Dendritic cell treated with granulocyte-macrophage colony-stimulating factor and Interleukin-4, amounts not matched to agents 40 ng/mL and 50 ng/mL, for 4 days (primary cell): Measurements from ENCODE around the gene RBM14.
A peak's percentile ranks its signal among the peaks of the same experiment; 100 is the strongest.

ENCODE experiments used
- H3K27ac Mint-ChIP-seq: one replicate; pipeline ENCODE4 v1.8.0; 2022; ENCODE audit warnings: mild to moderate bottlenecking, mixed read lengths
- H3K27me3 Mint-ChIP-seq: one replicate; pipeline ENCODE4 v1.8.0; 2022; ENCODE audit warnings: mild to moderate bottlenecking, mixed read lengths
- H3K36me3 Mint-ChIP-seq: one replicate; pipeline ENCODE4 v1.8.0; 2022; ENCODE audit warnings: low read depth, mixed read lengths
- H3K4me1 Mint-ChIP-seq: one replicate; pipeline ENCODE4 v1.8.0; 2022; ENCODE audit warnings: low read depth, mixed read lengths
- H3K4me3 Mint-ChIP-seq: one replicate; pipeline ENCODE4 v1.8.0; 2022; ENCODE audit warnings: mild to moderate bottlenecking, moderate library complexity, mixed read lengths
- H3K9me3 Mint-ChIP-seq: one replicate; pipeline ENCODE4 v1.8.0; 2022; ENCODE audit warnings: mixed read lengths
- intact Hi-C: fragments of 100-400 bp; cut with micrococcal nuclease; formaldehyde crosslinking; loops from one replicate; pipeline ENCODE4 v1.15.0; 2022

The RBM14 gene

GRCh38 chr11:66607126-66607834, 9.2 kb upstream of the RBM14 start:
- intact Hi-C loops: no loop called here
- no peaks in the 10 kb centered on the region for H3K27me3 Mint-ChIP-seq
- H3K27ac Mint-ChIP-seq: peak overlapping the region; percentile 79

GRCh38 chr11:66609721-66610617, 6.5 kb upstream of the RBM14 start:
- Mint-ChIP-seq H3K4me1 (peaks cover 23% of the 10 kb centered on the region), H3K9me3 (no peaks in the 10 kb centered on the region), H3K36me3 (peaks cover 28% of the 10 kb centered on the region), H3K27me3 (no peaks in the 10 kb centered on the region), H3K4me3 (no peak overlapping the region), H3K27ac (no peak overlapping the region)
- intact Hi-C loops: no loop called here

More at GRCh38 chr11:66607126-66607834, 9.2 kb upstream of the RBM14 start:
- peaks cover 55% of the 10 kb centered on the region for H3K36me3 Mint-ChIP-seq
- no peaks in the 10 kb centered on the region for H3K9me3 Mint-ChIP-seq
- peaks cover 26% of the 10 kb centered on the region for H3K4me1 Mint-ChIP-seq
- H3K4me3 Mint-ChIP-seq: no peak overlapping the region

- no peak overlapping the region for H3K27ac Mint-ChIP-seq
- intact Hi-C loops: no loop called here
- peaks cover 20% of the 10 kb centered on the region for H3K36me3 Mint-ChIP-seq
- no peaks in the 10 kb centered on the region for H3K27me3 Mint-ChIP-seq
- H3K9me3 Mint-ChIP-seq: no peaks in the 10 kb centered on the region
- H3K4me1 Mint-ChIP-seq: peaks cover 17% of the 10 kb centered on the region
- H3K4me3 Mint-ChIP-seq: no peak overlapping the region
These were observed 4.0 kb upstream of the RBM14 start for GRCh38 chr11:66612458-66612857.

- peaks cover 33% of the 10 kb centered on the region for H3K36me3 Mint-ChIP-seq
- intact Hi-C loops: no loop called here
- H3K27me3 Mint-ChIP-seq: no peaks in the 10 kb centered on the region
- H3K27ac Mint-ChIP-seq: no peak overlapping the region
- H3K9me3 Mint-ChIP-seq: no peaks in the 10 kb centered on the region
- H3K4me1 Mint-ChIP-seq: peaks cover 20% of the 10 kb centered on the region
- no peak overlapping the region for H3K4me3 Mint-ChIP-seq
These were observed 2.4 kb upstream of the RBM14 start for GRCh38 chr11:66614073-66614472.

GRCh38 chr11:66617155-66617834, 865 bp downstream of the RBM14 start:
- Mint-ChIP-seq H3K4me3 (peak overlapping the region; percentile 99), H3K4me1 (peaks cover 44% of the 10 kb centered on the region), H3K36me3 (peaks cover 53% of the 10 kb centered on the region), H3K9me3 (no peaks in the 10 kb centered on the region), H3K27ac (peak overlapping the region; percentile 100), H3K27me3 (no peaks in the 10 kb centered on the region)
- intact Hi-C loops: loop anchor here (2.0 kb wide), 1 partner anchor 22 kb away; no protein-coding TSS in a partner anchor

GRCh38 chr11:66619080-66619554, 2.7 kb downstream of the RBM14 start:
- intact Hi-C loops: loop anchor here (1.0 kb wide), 1 partner anchor 19 kb away; the partner anchor contains the start of gene RBM4
- H3K4me3 Mint-ChIP-seq: peak overlapping the region; percentile 99
- H3K4me1 Mint-ChIP-seq: peaks cover 59% of the 10 kb centered on the region
- peaks cover 71% of the 10 kb centered on the region for H3K36me3 Mint-ChIP-seq
- no peaks in the 10 kb centered on the region for H3K9me3 Mint-ChIP-seq
- no peaks in the 10 kb centered on the region for H3K27me3 Mint-ChIP-seq
- peak overlapping the region; percentile 100 for H3K27ac Mint-ChIP-seq

- peaks cover 86% of the 10 kb centered on the region for H3K4me1 Mint-ChIP-seq
- H3K27ac Mint-ChIP-seq: no peak overlapping the region
- intact Hi-C loops: no loop called here
- no peaks in the 10 kb centered on the region for H3K9me3 Mint-ChIP-seq
- H3K36me3 Mint-ChIP-seq: peaks cover 91% of the 10 kb centered on the region
- H3K4me3 Mint-ChIP-seq: no peak overlapping the region
- no peaks in the 10 kb centered on the region for H3K27me3 Mint-ChIP-seq
These were observed 8.0 kb downstream of the RBM14 start for GRCh38 chr11:66624450-66624849.

- Mint-ChIP-seq H3K27me3 (no peaks in the 10 kb centered on the region), H3K4me3 (no peak overlapping the region), H3K36me3 (peaks cover 94% of the 10 kb centered on the region), H3K4me1 (peaks cover 78% of the 10 kb centered on the region), H3K9me3 (no peaks in the 10 kb centered on the region), H3K27ac (no peak overlapping the region)
- intact Hi-C loops: no loop called here
These were observed 8.8 kb downstream of the RBM14 start for GRCh38 chr11:66625041-66625751.

- intact Hi-C loops: no loop called here
- H3K4me1 Mint-ChIP-seq: peaks cover 78% of the 10 kb centered on the region
- peaks cover 96% of the 10 kb centered on the region for H3K36me3 Mint-ChIP-seq
- H3K27ac Mint-ChIP-seq: no peak overlapping the region
- H3K4me3 Mint-ChIP-seq: no peak overlapping the region
- no peaks in the 10 kb centered on the region for H3K27me3 Mint-ChIP-seq
- H3K9me3 Mint-ChIP-seq: no peaks in the 10 kb centered on the region
These were observed 9.3 kb downstream of the RBM14 start for GRCh38 chr11:66625752-66626149.

GRCh38 chr11:66626382-66626781, 10.0 kb downstream of the RBM14 start:
- Mint-ChIP-seq H3K9me3 (no peaks in the 10 kb centered on the region), H3K36me3 (peaks cover 96% of the 10 kb centered on the region), H3K4me3 (no peak overlapping the region), H3K27ac (no peak overlapping the region), H3K27me3 (no peaks in the 10 kb centered on the region), H3K4me1 (peaks cover 73% of the 10 kb centered on the region)
- intact Hi-C loops: no loop called here

- H3K27me3 Mint-ChIP-seq: no peaks in the 10 kb centered on the region
- H3K36me3 Mint-ChIP-seq: peaks cover 96% of the 10 kb centered on the region
- H3K4me3 Mint-ChIP-seq: no peak overlapping the region
- peaks cover 67% of the 10 kb centered on the region for H3K4me1 Mint-ChIP-seq
- no peaks in the 10 kb centered on the region for H3K9me3 Mint-ChIP-seq
- H3K27ac Mint-ChIP-seq: no peak overlapping the region
- intact Hi-C loops: no loop called here
These were observed 10.5 kb downstream of the RBM14 start for GRCh38 chr11:66626926-66627325.

- H3K4me1 Mint-ChIP-seq: peaks cover 58% of the 10 kb centered on the region
- peaks cover 90% of the 10 kb centered on the region for H3K36me3 Mint-ChIP-seq
- no peak overlapping the region for H3K4me3 Mint-ChIP-seq
- intact Hi-C loops: no loop called here
- no peaks in the 10 kb centered on the region for H3K27me3 Mint-ChIP-seq
- H3K27ac Mint-ChIP-seq: no peak overlapping the region
- no peaks in the 10 kb centered on the region for H3K9me3 Mint-ChIP-seq
These were observed 11.7 kb downstream of the RBM14 start for GRCh38 chr11:66628061-66628603.

GRCh38 chr11:66629356-66629755, 12.9 kb downstream of the RBM14 start:
- no peak overlapping the region for H3K27ac Mint-ChIP-seq
- peaks cover 49% of the 10 kb centered on the region for H3K4me1 Mint-ChIP-seq
- H3K4me3 Mint-ChIP-seq: no peak overlapping the region
- H3K9me3 Mint-ChIP-seq: no peaks in the 10 kb centered on the region
- peaks cover 83% of the 10 kb centered on the region for H3K36me3 Mint-ChIP-seq
- no peaks in the 10 kb centered on the region for H3K27me3 Mint-ChIP-seq
- intact Hi-C loops: no loop called here
